HEK293T (cell line): ENCODE measurements around the gene KCNQ1.

Source experiments
- ARNT ChIP-seq: fragments of 450-650 bp; IDR thresholded peaks from 2 replicates; pipeline ENCODE4 v1.6.1; 2017; ENCODE audit warnings: mild to moderate bottlenecking
- CTBP1 ChIP-seq: fragments of 450-650 bp; IDR thresholded peaks from 2 replicates; pipeline ENCODE4 v1.6.1; 2016; ENCODE audit warnings: borderline replicate concordance
- ELF4 ChIP-seq: fragments of 450-650 bp; IDR thresholded peaks from 2 replicates; pipeline ENCODE4 v1.6.1; 2017; ENCODE audit warnings: antibody characterized with exemption
- FOXM1 ChIP-seq: fragments of 450-650 bp; IDR thresholded peaks from 2 replicates; pipeline ENCODE4 v1.6.1; 2017; ENCODE audit warnings: mild to moderate bottlenecking, borderline replicate concordance
- LEF1 ChIP-seq: fragments of 450-650 bp; IDR thresholded peaks from 2 replicates; pipeline ENCODE4 v1.6.1; 2017; ENCODE audit warnings: mild to moderate bottlenecking, borderline replicate concordance
- NFRKB ChIP-seq: fragments of 450-650 bp; IDR thresholded peaks from 2 replicates; pipeline ENCODE4 v1.6.1; 2016; ENCODE audit warnings: mild to moderate bottlenecking, moderate library complexity
- SP1 ChIP-seq: fragments of 450-650 bp; IDR thresholded peaks from 2 replicates; pipeline ENCODE4 v1.6.1; 2017
- SUZ12 ChIP-seq: fragments of 450-650 bp; IDR thresholded peaks from 2 replicates; pipeline ENCODE4 v1.6.1; 2016; ENCODE audit warnings: mild to moderate bottlenecking
- TARDBP ChIP-seq: fragments of 450-650 bp; IDR thresholded peaks from 2 replicates; pipeline ENCODE4 v1.6.1; 2016

DNA sequence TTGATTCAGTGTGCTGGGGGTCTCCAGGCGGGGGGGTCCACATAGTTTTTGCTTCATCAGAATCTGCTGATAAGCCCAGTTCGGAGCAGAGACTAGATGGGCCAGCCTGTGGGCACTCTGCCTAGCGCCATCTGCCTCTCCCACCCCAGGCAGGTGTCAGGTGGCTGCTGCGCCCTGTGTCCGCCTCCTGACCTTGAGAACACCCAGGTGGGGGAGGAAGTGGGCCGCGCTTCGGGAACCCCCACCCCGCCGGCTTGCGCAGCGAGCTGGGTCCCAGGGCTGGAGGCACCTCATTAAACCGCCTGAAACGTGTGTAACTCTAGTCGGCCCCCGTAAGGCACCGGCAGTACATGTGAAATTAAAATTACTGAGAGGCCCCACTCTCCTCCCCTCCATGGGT lies 113.6 kb downstream of the KCNQ1 start:
- TF ChIP-seq ELF4, result no peak
- no peak for TF ChIP-seq FOXM1
- TF ChIP-seq ARNT, result no peak
- TF ChIP-seq NFRKB, result no peak
- TF ChIP-seq LEF1, result no peak
- no peak for TF ChIP-seq SUZ12
- no peak for TF ChIP-seq CTBP1
- no peak for TF ChIP-seq SP1
- TF ChIP-seq TARDBP, result no peak
